ENCODE data around the gene MAP4K1. TPM values are rescaled to one million over a fixed set of nuclear protein-coding genes. Genes with fewer than 3 reads are reported as not detected.
A peak's percentile ranks its signal among the peaks of the same experiment; 100 is the strongest.

MAP4K1 gene
- total RNA-seq (2021): 1.5 and 3.5 TPM in 2 replicates
- percentile 17 among the genes with signal in this experiment for Bru-seq, nascent RNA
- BruChase-seq, experiment 1, labeled RNA remaining after a 2-hour chase: percentile 20 among the genes with signal in this experiment
- percentile 30 among the genes with signal in this experiment for BruChase-seq, experiment 2, labeled RNA remaining after a 6-hour chase
- long read RNA-seq, partial matches to known transcripts: 0 of 1 reads
- long read RNA-seq, other reads (novel, unspliced or antisense): 1 of 1 reads

- peaks cover 26% of the 10 kb centered on the region for H3K36me3 ChIP-seq (ENCODE audit: insufficient read depth, low read length, poor library complexity, severe bottlenecking)
- no TSS peak for BruUV-seq (replicated peaks)
- H3K4me1 ChIP-seq (ENCODE audit: insufficient read depth, low read length, poor library complexity, severe bottlenecking): peaks cover 7% of the 10 kb centered on the region
- DNase-seq (ENCODE audit: low spot score): no peak
- CTCF ChIA-PET: interaction anchor here (1.2 kb wide), 1 partner anchor 17 kb away, joined by 7 read pairs; no protein-coding TSS in a partner anchor
- H3K27me3 ChIP-seq (replicated peaks; ENCODE audit: insufficient read depth, low read depth, low read length, poor library complexity): no peaks in the 10 kb centered on the region
- no peak for TF ChIP-seq EZH2 (IDR thresholded peaks at IDR 0.05; ENCODE audit: borderline replicate concordance, low read depth, low read length, poor library complexity, severe bottlenecking)
- TF ChIP-seq, protein P1, sequence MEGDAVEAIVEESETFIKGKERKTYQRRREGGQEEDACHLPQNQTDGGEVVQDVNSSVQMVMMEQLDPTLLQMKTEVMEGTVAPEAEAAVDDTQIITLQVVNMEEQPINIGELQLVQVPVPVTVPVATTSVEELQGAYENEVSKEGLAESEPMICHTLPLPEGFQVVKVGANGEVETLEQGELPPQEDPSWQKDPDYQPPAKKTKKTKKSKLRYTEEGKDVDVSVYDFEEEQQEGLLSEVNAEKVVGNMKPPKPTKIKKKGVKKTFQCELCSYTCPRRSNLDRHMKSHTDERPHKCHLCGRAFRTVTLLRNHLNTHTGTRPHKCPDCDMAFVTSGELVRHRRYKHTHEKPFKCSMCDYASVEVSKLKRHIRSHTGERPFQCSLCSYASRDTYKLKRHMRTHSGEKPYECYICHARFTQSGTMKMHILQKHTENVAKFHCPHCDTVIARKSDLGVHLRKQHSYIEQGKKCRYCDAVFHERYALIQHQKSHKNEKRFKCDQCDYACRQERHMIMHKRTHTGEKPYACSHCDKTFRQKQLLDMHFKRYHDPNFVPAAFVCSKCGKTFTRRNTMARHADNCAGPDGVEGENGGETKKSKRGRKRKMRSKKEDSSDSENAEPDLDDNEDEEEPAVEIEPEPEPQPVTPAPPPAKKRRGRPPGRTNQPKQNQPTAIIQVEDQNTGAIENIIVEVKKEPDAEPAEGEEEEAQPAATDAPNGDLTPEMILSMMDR (conservative IDR thresholded peaks at IDR 0.05; ENCODE audit: low read depth, low read length): no peak
- peak within 1 kb of the TSS; percentile 92 for H3K27ac ChIP-seq (ENCODE audit: low read depth, low read length, poor library complexity, severe bottlenecking)
- POLR2A ChIA-PET (ENCODE audit: low non-redundant PET): interaction anchor here (0.6 kb wide), 1 partner anchor 429 kb away, joined by 4 read pairs; no protein-coding TSS in a partner anchor
- H3K9me3 ChIP-seq (ENCODE audit: low read depth, low read length, poor library complexity, severe bottlenecking): no peaks in the 10 kb centered on the region
- H3K4me3 ChIP-seq (ENCODE audit: low read depth, low read length, poor library complexity, severe bottlenecking): peak within 1 kb of the TSS; percentile 92
- intact Hi-C loops (cut with micrococcal nuclease; ENCODE audit: unreplicated experiment): no loop called here
Measured at GRCh38 chr19:38617764-38618589, at the start of gene MAP4K1. Gene MAP4K1, minus strand, starts transcription at chr19:38617953. Its CDS starts 58 bp downstream, at chr19:38617895.

DNA sequence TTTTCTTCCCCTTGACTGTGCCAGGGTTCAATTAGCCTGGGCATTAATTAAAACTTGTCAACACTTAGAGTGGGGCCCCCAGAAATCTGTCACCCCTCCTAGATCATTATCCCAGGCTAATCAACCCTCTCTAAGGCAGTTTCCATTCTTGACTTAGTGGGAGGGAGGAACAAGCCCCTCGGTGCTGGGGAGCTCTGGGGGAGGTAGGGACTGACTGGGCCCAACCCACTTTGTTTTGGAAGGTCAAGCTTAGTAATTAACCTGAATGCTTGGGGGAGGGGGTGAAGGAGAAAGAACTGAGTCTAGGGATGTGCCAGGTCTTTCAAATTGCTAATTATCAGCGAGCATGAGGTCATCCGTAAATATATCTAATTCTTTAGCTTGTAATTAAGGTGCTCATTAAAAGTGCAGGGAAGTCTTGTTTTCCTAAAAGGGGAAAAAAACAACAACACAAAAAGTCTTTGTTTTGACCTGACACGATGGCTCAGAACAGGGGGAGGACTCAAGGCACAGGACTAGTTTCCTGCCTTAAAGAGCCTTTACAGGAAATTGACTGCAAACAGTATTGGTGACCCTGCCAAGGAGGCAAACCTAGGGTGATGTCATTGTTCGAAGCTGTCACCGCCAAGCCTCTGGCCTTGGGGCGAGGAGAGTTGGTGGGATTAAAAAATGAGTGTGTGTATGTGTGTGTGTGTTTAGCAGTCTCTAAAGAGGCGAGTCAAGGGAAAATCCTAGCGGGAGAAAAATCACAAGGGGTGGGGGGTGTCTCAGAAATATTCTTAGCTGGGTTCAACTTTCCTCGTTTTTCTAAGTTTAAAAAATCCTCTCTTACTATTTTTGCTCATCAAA is 49.1 kb upstream of the MAP4K1 start:
- CTCF ChIA-PET: no interaction called here
- peak overlapping the region; percentile 88 for H3K27ac ChIP-seq (ENCODE audit: low read depth, low read length, poor library complexity, severe bottlenecking)

More for the DNA sequence above, 49.1 kb upstream of the MAP4K1 start:
- H3K4me3 ChIP-seq (ENCODE audit: low read depth, low read length, poor library complexity, severe bottlenecking): no peak overlapping the region
- no TSS peak for BruUV-seq (replicated peaks)
- H3K9me3 ChIP-seq (ENCODE audit: low read depth, low read length, poor library complexity, severe bottlenecking): no peaks in the 10 kb centered on the region
- intact Hi-C loops (cut with micrococcal nuclease; ENCODE audit: unreplicated experiment): no loop called here
- peaks cover 73% of the 10 kb centered on the region for H3K4me1 ChIP-seq (ENCODE audit: insufficient read depth, low read length, poor library complexity, severe bottlenecking)
- POLR2A ChIA-PET (ENCODE audit: low non-redundant PET): no interaction called here
- DNase-seq (ENCODE audit: low spot score): peak; percentile 87
- no peaks in the 10 kb centered on the region for H3K27me3 ChIP-seq (replicated peaks; ENCODE audit: insufficient read depth, low read depth, low read length, poor library complexity)
- no peak for TF ChIP-seq EZH2 (IDR thresholded peaks at IDR 0.05; ENCODE audit: borderline replicate concordance, low read depth, low read length, poor library complexity, severe bottlenecking)
- TF ChIP-seq, protein P1 (conservative IDR thresholded peaks at IDR 0.05; ENCODE audit: low read depth, low read length): no peak
- H3K36me3 ChIP-seq (ENCODE audit: insufficient read depth, low read length, poor library complexity, severe bottlenecking): no peaks in the 10 kb centered on the region

Data from A673 (cell line).